Keratinocyte (primary cell): Measurements from ENCODE around the gene ARHGEF19.
"Not testable (repeated sequence)": the region's sequence is repeated elsewhere in the genome, so short reads cannot be mapped to it uniquely, and the experiment has no call there.

Experiments
- EZH2 ChIP-seq: IDR thresholded peaks from one replicate; pipeline ENCODE4 v1.6.1; 2012; ENCODE audit warnings: inconsistent platforms, mild to moderate bottlenecking, low read length, moderate library complexity
- TF ChIP-seq, protein P1 (sequence below), 3 experiments: IDR thresholded peaks in 1 of 3; conservative IDR thresholded peaks in 1 of 3; optimal IDR thresholded peaks in 1 of 3; 2 replicates in 2 of 3; 3 replicates in 1 of 3; pipeline versions ENCODE3 to v1.5.1; 2011; ENCODE audit warnings: low read length in 3 of 3, mild to moderate bottlenecking in 3 of 3, moderate library complexity in 2 of 3, control low read depth in 1 of 3, inconsistent platforms in 1 of 3; ENCODE audit not compliant: insufficient read depth in 2 of 3; ENCODE audit errors: extremely low read depth in 1 of 3

- TF ChIP-seq, protein P1, sequence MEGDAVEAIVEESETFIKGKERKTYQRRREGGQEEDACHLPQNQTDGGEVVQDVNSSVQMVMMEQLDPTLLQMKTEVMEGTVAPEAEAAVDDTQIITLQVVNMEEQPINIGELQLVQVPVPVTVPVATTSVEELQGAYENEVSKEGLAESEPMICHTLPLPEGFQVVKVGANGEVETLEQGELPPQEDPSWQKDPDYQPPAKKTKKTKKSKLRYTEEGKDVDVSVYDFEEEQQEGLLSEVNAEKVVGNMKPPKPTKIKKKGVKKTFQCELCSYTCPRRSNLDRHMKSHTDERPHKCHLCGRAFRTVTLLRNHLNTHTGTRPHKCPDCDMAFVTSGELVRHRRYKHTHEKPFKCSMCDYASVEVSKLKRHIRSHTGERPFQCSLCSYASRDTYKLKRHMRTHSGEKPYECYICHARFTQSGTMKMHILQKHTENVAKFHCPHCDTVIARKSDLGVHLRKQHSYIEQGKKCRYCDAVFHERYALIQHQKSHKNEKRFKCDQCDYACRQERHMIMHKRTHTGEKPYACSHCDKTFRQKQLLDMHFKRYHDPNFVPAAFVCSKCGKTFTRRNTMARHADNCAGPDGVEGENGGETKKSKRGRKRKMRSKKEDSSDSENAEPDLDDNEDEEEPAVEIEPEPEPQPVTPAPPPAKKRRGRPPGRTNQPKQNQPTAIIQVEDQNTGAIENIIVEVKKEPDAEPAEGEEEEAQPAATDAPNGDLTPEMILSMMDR (optimal IDR thresholded peaks at IDR 0.05 in 1 of 3, IDR thresholded peaks at IDR 0.05 in 1 of 3, conservative IDR thresholded peaks at IDR 0.05 in 1 of 3; ENCODE audit: extremely low read depth in 1 of 3, insufficient read depth in 2 of 3, low read length in 3 of 3), result not testable (repeated sequence)
- not testable (repeated sequence) for TF ChIP-seq EZH2
Observed at GRCh38 chr1:16168144-16168495, 44.3 kb downstream of the ARHGEF19 start.
